CD4-positive, alpha-beta memory T cell (primary cell): ENCODE data around the gene RAPGEF3. TPM values are rescaled to one million over a fixed set of nuclear protein-coding genes. Genes with fewer than 3 reads are reported as not detected.

ENCODE experiments used
- CTCF ChIA-PET: fragments of 350-600 bp; sonication (Branson Sonifier 250); formaldehyde crosslinking; loops from one replicate; lab custom pipeline; 2021; ENCODE audit warnings: inconsistent platforms; ENCODE audit not compliant: partially characterized antibody; lab: Charles Lee
- POLR2A ChIA-PET: fragments of 350-600 bp; sonication (Branson Sonifier 250); formaldehyde crosslinking; loops from one replicate; lab custom pipeline; 2021; ENCODE audit not compliant: partially characterized antibody; lab: Charles Lee
- DNase-seq, 5 donors: peaks; one replicate each; pipeline versions ENCODE4 v3.0.0 to v3.0.0-alpha.2; 2020 to 2022; ENCODE audit warnings: mixed read lengths in 1 of 5
- H3K27ac ChIP-seq: one replicate; pipeline ENCODE4 v1.7.0; 2013; ENCODE audit warnings: low read depth, low read length
- H3K27me3 ChIP-seq: 2 replicates; pipeline ENCODE4 v1.7.0; 2013; ENCODE audit warnings: mild to moderate bottlenecking, low read length, moderate library complexity; ENCODE audit not compliant: insufficient read depth
- H3K36me3 ChIP-seq: 2 replicates; pipeline ENCODE4 v1.7.0; 2013; ENCODE audit warnings: mild to moderate bottlenecking, low read length, moderate library complexity; ENCODE audit not compliant: insufficient read depth
- H3K4me1 ChIP-seq: 2 replicates; pipeline ENCODE4 v1.7.0; 2013; ENCODE audit warnings: mild to moderate bottlenecking, low read length, moderate library complexity; ENCODE audit not compliant: insufficient read depth
- H3K4me3 ChIP-seq, 2 donors: one replicate each; pipeline ENCODE4 v1.7.0; 2013; ENCODE audit warnings: low read length in 2 of 2, mild to moderate bottlenecking in 1 of 2
- H3K9me3 ChIP-seq, 2 donors: one replicate each; pipeline ENCODE4 v1.7.0; 2013; ENCODE audit warnings: low read length in 2 of 2, control low read depth in 1 of 2; ENCODE audit not compliant: control insufficient read depth in 1 of 2
- H3K27ac Mint-ChIP-seq, 7 donors: one replicate each; pipeline ENCODE4 v1.8.0; 2020 to 2021; ENCODE audit warnings: mixed read lengths in 7 of 7, mild to moderate bottlenecking in 6 of 7, inconsistent platforms in 3 of 7, moderate library complexity in 3 of 7
- H3K27me3 Mint-ChIP-seq, 2 donors: one replicate each; pipeline ENCODE4 v1.8.0; 2020 to 2021; ENCODE audit warnings: mixed read lengths in 2 of 2
- H3K36me3 Mint-ChIP-seq, 2 donors: one replicate each; pipeline ENCODE4 v1.8.0; 2020 to 2021; ENCODE audit warnings: mixed read lengths in 2 of 2, inconsistent platforms in 1 of 2, mild to moderate bottlenecking in 1 of 2
- H3K4me1 Mint-ChIP-seq, 4 donors: one replicate each; pipeline ENCODE4 v1.8.0; 2020 to 2021; ENCODE audit warnings: mixed read lengths in 4 of 4, mild to moderate bottlenecking in 1 of 4
- H3K4me3 Mint-ChIP-seq, 8 donors: one replicate each; pipeline ENCODE4 v1.8.0; 2020 to 2021; ENCODE audit warnings: mixed read lengths in 8 of 8, mild to moderate bottlenecking in 7 of 8, moderate library complexity in 6 of 8, inconsistent platforms in 3 of 8
- H3K9me3 Mint-ChIP-seq, 8 donors: one replicate each; pipeline ENCODE4 v1.8.0; 2020 to 2021; ENCODE audit warnings: mixed read lengths in 8 of 8, mild to moderate bottlenecking in 5 of 8, inconsistent platforms in 3 of 8, moderate library complexity in 1 of 8
- intact Hi-C: fragments of 100-400 bp; cut with micrococcal nuclease; formaldehyde crosslinking; loops from one replicate; pipeline ENCODE4 v1.15.1; 2023
- polyA plus RNA-seq, 2 donors: library from polyadenylated mRNA; unstranded; fragments of 300-500 nt; fragmentation: Illumina TruSeq; gene quantifications; one replicate each; pipeline ENCODE4 v1.2.3, GENCODE V29; 2021
- total RNA-seq, 2 experiments: library from RNA; stranded (reverse); gene quantifications; one replicate each; pipeline ENCODE4 v1.2.3, GENCODE V29; 2021

Gene RAPGEF3
- total and polyA plus RNA-seq, 4 experiments from 2014 or later: 0.14 to 0.39 (median 0.15) TPM; not detected in 1

- no peak overlapping the region for H3K27ac ChIP-seq
These were observed 27.4 kb upstream of the RAPGEF3 start for GRCh38 chr12:47785887-47786661.

GRCh38 chr12:47785036-47785886, 26.6 kb upstream of the RAPGEF3 start:
- no peak overlapping the region for H3K4me3 Mint-ChIP-seq
- peak overlapping the region in 5 of 7 donors; percentile 24 to 72 (median 62) for H3K27ac Mint-ChIP-seq
- CTCF ChIA-PET: interaction anchor here (1.0 to 6.4 kb wide), 7 partner anchors 32 to 57 kb away, joined by 3 to 54 read pairs (median 6); no protein-coding TSS in a partner anchor
- intact Hi-C loops: no loop called here
- Histone ChIP-seq H3K4me1 (no peaks in the 10 kb centered on the region), H3K27me3 (no peaks in the 10 kb centered on the region), H3K4me3 (no peak overlapping the region), H3K9me3 (no peaks in the 10 kb centered on the region), H3K27ac (no peak overlapping the region), H3K36me3 (peaks cover 70% of the 10 kb centered on the region)
- H3K4me1 Mint-ChIP-seq: peaks cover 4 to 7% (median 5%) of the 10 kb centered on the region in 4 donors
- no peaks in the 10 kb centered on the region for H3K9me3 Mint-ChIP-seq
- no peak for DNase-seq
- no peaks in the 10 kb centered on the region for H3K27me3 Mint-ChIP-seq
- H3K36me3 Mint-ChIP-seq: peaks cover 27 to 74% of the 10 kb centered on the region in 2 donors
- POLR2A ChIA-PET: no interaction called here

More at GRCh38 chr12:47785887-47786661, 27.4 kb upstream of the RAPGEF3 start:
- Mint-ChIP-seq H3K27ac (peak overlapping the region in 6 of 7 donors; percentile 12 to 82 (median 34)), H3K9me3 (no peaks in the 10 kb centered on the region), H3K4me1 (peaks cover 4 to 7% (median 5%) of the 10 kb centered on the region in 4 donors), H3K4me3 (no peak overlapping the region), H3K27me3 (no peaks in the 10 kb centered on the region), H3K36me3 (peaks cover 32 to 78% of the 10 kb centered on the region in 2 donors)
- ChIA-PET POLR2A (no interaction called here), CTCF (interaction anchor here (1.0 to 6.4 kb wide), 6 partner anchors 31 to 57 kb away, joined by 3 to 54 read pairs (median 6); no protein-coding TSS in a partner anchor)
- Histone ChIP-seq H3K9me3 (no peaks in the 10 kb centered on the region), H3K4me1 (no peaks in the 10 kb centered on the region), H3K27me3 (no peaks in the 10 kb centered on the region), H3K36me3 (peaks cover 78% of the 10 kb centered on the region), H3K4me3 (no peak overlapping the region)
- no peak for DNase-seq
- intact Hi-C loops: no loop called here

GRCh38 chr12:47783821-47784819, 25.4 kb upstream of the RAPGEF3 start:
- H3K36me3 ChIP-seq: peaks cover 59% of the 10 kb centered on the region
- H3K27ac Mint-ChIP-seq: no peak overlapping the region
- H3K9me3 Mint-ChIP-seq: no peaks in the 10 kb centered on the region
- no peaks in the 10 kb centered on the region for H3K9me3 ChIP-seq
- intact Hi-C loops: no loop called here
- H3K36me3 Mint-ChIP-seq: peaks cover 27 to 71% of the 10 kb centered on the region in 2 donors
- peaks cover 7 to 12% (median 10%) of the 10 kb centered on the region in 4 donors for H3K4me1 Mint-ChIP-seq
- no peaks in the 10 kb centered on the region for H3K27me3 Mint-ChIP-seq
- CTCF ChIA-PET: interaction anchor here (1.0 to 20.2 kb wide), 2 partner anchors 42 to 55 kb away, joined by 3 to 671 read pairs; no protein-coding TSS in a partner anchor
- no peaks in the 10 kb centered on the region for H3K27me3 ChIP-seq
- no peak for DNase-seq
- no peak overlapping the region for H3K4me3 ChIP-seq
- POLR2A ChIA-PET: interaction anchor here (0.9 kb wide), 1 partner anchor 30 kb away, joined by 3 read pairs; no protein-coding TSS in a partner anchor
- no peak overlapping the region for H3K4me3 Mint-ChIP-seq
- H3K4me1 ChIP-seq: peaks cover 2% of the 10 kb centered on the region
- no peak overlapping the region for H3K27ac ChIP-seq

GRCh38 chr12:47783024-47783755, 24.5 kb upstream of the RAPGEF3 start:
- Histone ChIP-seq H3K9me3 (no peaks in the 10 kb centered on the region), H3K27ac (no peak overlapping the region), H3K4me3 (no peak overlapping the region), H3K4me1 (peaks cover 4% of the 10 kb centered on the region), H3K27me3 (no peaks in the 10 kb centered on the region), H3K36me3 (peaks cover 49% of the 10 kb centered on the region)
- peak overlapping the region in 4 of 7 donors; percentile 52 to 90 (median 72) for H3K27ac Mint-ChIP-seq
- H3K27me3 Mint-ChIP-seq: no peaks in the 10 kb centered on the region
- CTCF ChIA-PET: interaction anchor here (1.9 to 20.2 kb wide), 5 partner anchors 17 to 71 kb away, joined by 11 to 671 read pairs (median 318); partner anchors contain the start of gene RPAP3
- POLR2A ChIA-PET: interaction anchor here (0.9 to 6.2 kb wide), 2 partner anchors 31 to 54 kb away, joined by 3 to 41 read pairs; no protein-coding TSS in a partner anchor
- DNase-seq: no peak
- no peaks in the 10 kb centered on the region for H3K9me3 Mint-ChIP-seq
- intact Hi-C loops: no loop called here
- peaks cover 19 to 62% of the 10 kb centered on the region in 2 donors for H3K36me3 Mint-ChIP-seq
- peaks cover 8 to 15% (median 10%) of the 10 kb centered on the region in 4 donors for H3K4me1 Mint-ChIP-seq
- no peak overlapping the region for H3K4me3 Mint-ChIP-seq

- peaks cover 8 to 15% (median 9%) of the 10 kb centered on the region in 4 donors for H3K4me1 Mint-ChIP-seq
- Histone ChIP-seq H3K4me3 (no peak overlapping the region), H3K27me3 (no peaks in the 10 kb centered on the region), H3K36me3 (peaks cover 41% of the 10 kb centered on the region), H3K9me3 (no peaks in the 10 kb centered on the region), H3K27ac (no peak overlapping the region), H3K4me1 (peaks cover 4% of the 10 kb centered on the region)
- no peak for DNase-seq
- CTCF ChIA-PET: interaction anchor here (0.9 to 20.2 kb wide), 10 partner anchors 9 to 71 kb away, joined by 3 to 671 read pairs (median 10); partner anchors contain the start of gene RPAP3
- H3K27me3 Mint-ChIP-seq: no peaks in the 10 kb centered on the region
- peaks cover 12 to 53% of the 10 kb centered on the region in 2 donors for H3K36me3 Mint-ChIP-seq
- POLR2A ChIA-PET: interaction anchor here (0.6 to 6.2 kb wide), 6 partner anchors 10 to 55 kb away, joined by 3 to 41 read pairs (median 4); partner anchors contain the start of genes HDAC7 and SLC48A1
- no peaks in the 10 kb centered on the region for H3K9me3 Mint-ChIP-seq
- intact Hi-C loops: no loop called here
- H3K27ac Mint-ChIP-seq: peak overlapping the region in 4 of 7 donors; percentile 52 to 87 (median 80)
- H3K4me3 Mint-ChIP-seq: no peak overlapping the region
These were observed 23.7 kb upstream of the RAPGEF3 start for GRCh38 chr12:47782372-47782770.
